Kidney epithelial cell (primary cell): Measurements from ENCODE around the gene TMIE. TPM values are rescaled to one million over a fixed set of nuclear protein-coding genes. Genes with fewer than 3 reads are reported as not detected.

Experiments
- DNase-seq: peaks from one replicate; pipeline ENCODE4 v3.0.0-alpha.2; 2010; ENCODE audit warnings: low read depth
- H3K27me3 ChIP-seq: 2 replicates; pipeline ENCODE4 v1.6.0; 2011; ENCODE audit warnings: low read length; ENCODE audit not compliant: control insufficient read depth, insufficient read depth
- H3K36me3 ChIP-seq: 2 replicates; pipeline ENCODE4 v1.5.1; 2011; ENCODE audit warnings: low read length; ENCODE audit not compliant: control insufficient read depth, insufficient read depth
- H3K4me3 ChIP-seq: 2 replicates; pipeline ENCODE4 v1.5.1; 2011; ENCODE audit warnings: low read depth, mild to moderate bottlenecking, control low read depth, low read length
- CTCF ChIP-seq: IDR thresholded peaks from 2 replicates; pipeline ENCODE4 v1.5.1; 2011; ENCODE audit warnings: mild to moderate bottlenecking, moderate library complexity, low read length, control low read depth, inconsistent platforms; ENCODE audit not compliant: insufficient read depth, poor library complexity, severe bottlenecking
- total RNA-seq: library from RNA; depleted of rRNA; stranded (reverse); fragments of >200 nt; gene quantifications from 2 replicates; pipeline ENCODE4 v1.2.3, GENCODE V29; 2015

TMIE gene
- total RNA-seq, 1 donor from 2014 or later = 1.9 TPM

DNA sequence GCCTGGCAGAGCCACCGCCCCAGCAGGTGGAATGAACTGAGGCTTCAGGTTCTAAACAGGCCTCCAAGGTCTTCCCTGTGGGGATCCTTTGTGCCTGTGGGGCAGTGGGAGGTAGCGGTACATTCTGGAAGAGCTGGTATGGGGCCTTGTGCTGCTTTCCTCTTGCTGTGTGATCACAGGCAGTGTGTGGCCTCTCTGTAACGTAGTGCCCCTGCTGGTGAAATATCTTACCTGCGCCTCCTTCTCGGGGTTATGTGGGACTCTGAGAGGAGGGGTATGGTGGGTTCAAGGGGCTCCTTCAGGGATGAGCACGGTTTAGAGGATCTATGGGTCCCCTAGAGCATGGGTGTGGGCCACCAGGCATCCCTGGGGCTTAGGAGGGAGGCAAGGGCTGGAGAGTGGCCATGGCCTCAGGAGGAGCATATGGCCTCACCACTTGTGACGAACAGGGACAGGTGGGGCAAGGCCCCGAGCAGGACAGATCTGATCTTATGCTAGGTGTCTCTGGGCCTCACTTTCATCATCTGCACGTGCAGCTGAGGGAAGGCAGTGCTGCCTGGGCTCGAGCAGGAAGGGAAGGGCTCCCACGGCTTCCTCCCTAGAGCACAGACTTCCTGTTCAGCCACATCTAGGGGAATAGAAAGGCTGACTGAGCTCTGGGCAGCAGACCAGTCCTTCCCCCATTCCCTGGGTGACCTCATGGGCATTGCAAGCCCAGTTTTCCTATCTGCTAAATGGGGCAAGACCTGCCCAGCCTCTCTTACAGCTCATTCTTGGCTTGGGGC, 5.8 kb upstream of the TMIE start:
- H3K4me3 ChIP-seq = no peak overlapping the region
- H3K36me3 ChIP-seq = no peaks in the 10 kb centered on the region
- no peak for DNase-seq
- TF ChIP-seq CTCF = peak; percentile 31
- H3K27me3 ChIP-seq = peaks cover under 1% of the 10 kb centered on the region

GRCh38 chr3:46695962-46696894, 5.0 kb upstream of the TMIE start:
- peaks cover 8% of the 10 kb centered on the region for H3K27me3 ChIP-seq
- no peak for DNase-seq
- no peaks in the 10 kb centered on the region for H3K36me3 ChIP-seq
- H3K4me3 ChIP-seq = no peak overlapping the region
- no peak for TF ChIP-seq CTCF

DNA sequence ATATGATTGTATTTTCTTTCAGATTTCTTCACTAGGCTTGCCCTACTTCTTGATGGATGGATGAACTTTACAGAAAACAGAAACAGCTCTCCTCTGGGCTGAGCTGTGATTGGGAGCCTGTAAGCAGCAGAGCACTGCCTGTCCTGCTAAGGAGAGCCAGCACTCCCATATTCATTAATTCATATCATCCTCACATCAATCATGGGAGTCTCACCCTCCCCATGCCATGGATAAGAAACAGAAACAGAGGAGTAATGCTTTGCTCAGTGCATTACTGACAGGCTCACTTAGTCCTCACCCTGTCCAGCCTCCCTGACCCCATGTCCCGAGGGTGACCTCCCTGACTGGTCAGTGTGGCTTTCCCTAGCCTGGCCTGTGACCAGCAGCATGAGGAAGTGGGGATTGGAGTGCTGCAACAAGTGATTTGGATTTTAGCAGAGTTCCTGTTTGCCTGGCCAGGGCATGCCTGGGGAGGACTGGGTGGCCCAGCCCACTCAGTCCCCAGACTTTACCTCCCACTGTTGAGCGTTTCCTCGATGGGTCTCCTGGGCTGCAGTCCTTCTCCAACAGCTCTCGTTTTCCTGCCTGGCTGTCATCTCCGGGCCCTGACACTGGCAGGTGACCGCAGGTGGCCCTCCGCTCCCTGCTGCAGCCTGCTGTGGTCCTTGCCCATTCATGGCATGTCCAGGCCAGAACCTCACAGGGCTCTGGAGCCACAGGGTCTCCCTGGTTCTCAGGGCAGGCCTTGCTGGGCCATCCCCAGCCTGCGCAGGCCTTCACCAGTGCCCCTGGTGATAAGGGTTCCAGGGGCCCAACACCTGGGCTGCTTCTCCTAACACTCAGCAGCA, 1.3 kb upstream of the TMIE start:
- peaks cover 34% of the 10 kb centered on the region for H3K27me3 ChIP-seq
- H3K4me3 ChIP-seq = no peak overlapping the region
- no peak for DNase-seq
- TF ChIP-seq CTCF = no peak
- no peaks in the 10 kb centered on the region for H3K36me3 ChIP-seq

DNA sequence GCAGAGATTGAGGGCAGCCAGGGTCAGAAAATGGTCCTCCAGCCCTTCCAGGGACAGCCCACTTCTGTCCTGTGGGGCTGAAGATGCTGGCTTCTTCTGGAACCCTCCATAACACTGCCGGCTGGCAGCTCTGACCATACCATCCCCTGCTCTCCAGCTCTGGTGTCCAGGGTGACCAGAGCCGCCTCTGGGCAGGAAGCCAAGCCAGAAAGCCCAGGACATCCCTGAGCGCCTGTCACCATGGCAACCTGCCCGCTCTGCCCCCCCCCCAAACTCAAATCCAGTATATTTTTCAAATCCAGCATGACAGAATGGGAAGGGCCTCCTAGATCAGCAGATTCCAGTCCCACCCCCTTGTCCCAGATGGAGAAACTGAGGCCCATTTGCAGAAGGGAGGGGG, 420 bp upstream of the TMIE start:
- Histone ChIP-seq H3K4me3 (no peak overlapping the region), H3K36me3 (no peaks in the 10 kb centered on the region), H3K27me3 (peaks cover 34% of the 10 kb centered on the region)
- DNase-seq = no peak
- TF ChIP-seq CTCF = no peak

- H3K4me3 ChIP-seq = no peak overlapping the region
- peaks cover 34% of the 10 kb centered on the region for H3K27me3 ChIP-seq
- H3K36me3 ChIP-seq = no peaks in the 10 kb centered on the region
- TF ChIP-seq CTCF = no peak
- no peak for DNase-seq
Observed at GRCh38 chr3:46702246-46703012, 1.2 kb downstream of the TMIE start.
